Stimulated activated CD8-positive, alpha-beta memory T cell treated with anti-CD3 and anti-CD28 coated beads, Interleukin-7, amount 100 ng/mL, for 24 hours (primary cell): ENCODE results near the gene CAMK1G.

ENCODE experiments used
- DNase-seq: peaks from one replicate; pipeline ENCODE4 v3.0.0-alpha.2; 2020; ENCODE audit warnings: low read depth

CAMK1G gene

GRCh38 chr1:209643285-209644020, 59.9 kb downstream of the CAMK1G start:
- no peak for DNase-seq

GRCh38 chr1:209645574-209646452, 62.3 kb downstream of the CAMK1G start:
- no peak for DNase-seq

GRCh38 chr1:209646558-209646957, 63.0 kb downstream of the CAMK1G start:
- DNase-seq: no peak

GRCh38 chr1:209647156-209647555, 63.6 kb downstream of the CAMK1G start:
- no peak for DNase-seq

- no peak for DNase-seq
These were observed 64.8 kb downstream of the CAMK1G start for GRCh38 chr1:209648346-209648745.

GRCh38 chr1:209648931-209649776, 65.6 kb downstream of the CAMK1G start:
- no peak for DNase-seq

- DNase-seq: no peak
These were observed 66.9 kb downstream of the CAMK1G start for GRCh38 chr1:209650454-209650853.

- DNase-seq: no peak
These were observed 67.6 kb downstream of the CAMK1G start for GRCh38 chr1:209651138-209651587.

- no peak for DNase-seq
These were observed 68.7 kb downstream of the CAMK1G start, which contains the start of gene LAMB3 for GRCh38 chr1:209652121-209652735. TSS of gene LAMB3 (minus strand) at chr1:209652425. CDS start at chr1:209650944, 1,481 bp downstream.

- no peak for DNase-seq
These were observed 69.4 kb downstream of the CAMK1G start for GRCh38 chr1:209652873-209653401.

GRCh38 chr1:209653915-209654351, 70.4 kb downstream of the CAMK1G start:
- no peak for DNase-seq

- DNase-seq: no peak
These were observed 72.1 kb downstream of the CAMK1G start for GRCh38 chr1:209655411-209656231.

- DNase-seq: no peak
These were observed 73.8 kb downstream of the CAMK1G start for GRCh38 chr1:209657140-209657879.

GRCh38 chr1:209657918-209658317, 74.4 kb downstream of the CAMK1G start:
- DNase-seq: no peak

GRCh38 chr1:209659909-209660308, 76.4 kb downstream of the CAMK1G start:
- DNase-seq: no peak

- no peak for DNase-seq
These were observed 77.6 kb downstream of the CAMK1G start for GRCh38 chr1:209661071-209661470.

- no peak for DNase-seq
These were observed 79.4 kb downstream of the CAMK1G start for GRCh38 chr1:209662879-209663327.
